ENCODE results near the gene MLLT10.

DNA sequence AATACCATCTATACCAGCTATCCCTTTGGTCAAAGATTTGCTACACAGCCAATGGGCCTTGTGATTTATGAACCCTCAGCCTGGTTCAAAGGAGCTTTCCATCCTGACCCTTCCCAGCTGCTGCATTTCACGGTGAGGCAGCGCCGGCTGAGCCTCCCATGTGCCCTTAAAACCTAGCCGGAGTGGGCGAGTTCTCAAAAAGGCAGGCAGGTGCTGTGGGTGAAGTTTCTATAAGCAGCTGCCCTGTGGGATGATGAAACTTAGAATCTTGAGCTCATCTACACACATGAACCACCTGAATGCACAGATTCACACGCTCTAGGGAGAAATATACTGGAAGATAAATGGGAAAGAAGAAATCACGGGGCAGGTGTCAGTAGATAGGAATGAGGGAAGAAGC, 224.7 kb downstream of the MLLT10 start:
- TF ChIP-seq CTCF (IDR thresholded peaks at IDR 0.05) (no peak), POLR2A (IDR thresholded peaks at IDR 0.05) (no peak), POLR2AphosphoS5 (IDR thresholded peaks at IDR 0.05) (no peak)
